HL-60 (cell line): Measurements from ENCODE around the gene COL5A2.

Source experiments
- DNase-seq, 2 experiments: peaks; one replicate each; pipeline ENCODE4 v3.0.0-alpha.2; 2010 to 2020; ENCODE audit warnings: low read depth in 1 of 2, low spot score in 1 of 2
- H3K27ac ChIP-seq: fragments of 250-450 bp; sonication (Bioruptor Pico); replicated peaks from 2 replicates; pipeline ENCODE4 v1.5.1; 2020; ENCODE audit warnings: mild to moderate bottlenecking, moderate library complexity
- H3K27me3 ChIP-seq: fragments of 250-450 bp; sonication (Bioruptor Pico); 2 replicates; pipeline ENCODE4 v1.5.1; 2021; ENCODE audit warnings: mild to moderate bottlenecking, moderate library complexity; ENCODE audit not compliant: insufficient read depth, poor library complexity, severe bottlenecking
- H3K4me3 ChIP-seq: replicated peaks from 2 replicates; pipeline ENCODE4 v1.5.1; 2011; ENCODE audit warnings: mild to moderate bottlenecking, control low read depth, low read length; ENCODE audit not compliant: insufficient read depth
- CTCF ChIP-seq: IDR thresholded peaks from one replicate; pipeline ENCODE4 v1.5.1; 2011; ENCODE audit warnings: low read length, control low read depth, inconsistent platforms; ENCODE audit not compliant: insufficient read depth
- GABPA ChIP-seq: IDR thresholded peaks from 2 replicates; pipeline ENCODE4 v1.6.1; 2012; ENCODE audit warnings: low read depth
- POLR2AphosphoS5 ChIP-seq: IDR thresholded peaks from 2 replicates; pipeline ENCODE4 v1.6.1; 2012; ENCODE audit warnings: low read depth
- SPI1 ChIP-seq: IDR thresholded peaks from 2 replicates; pipeline ENCODE4 v1.6.1; 2012; ENCODE audit warnings: low read depth, mild to moderate bottlenecking, borderline replicate concordance
- TF ChIP-seq, protein P1 (sequence below): IDR thresholded peaks from 2 replicates; pipeline ENCODE4 v1.6.1; 2012; ENCODE audit warnings: low read depth; ENCODE audit not compliant: insufficient replicate concordance

COL5A2 gene

DNA sequence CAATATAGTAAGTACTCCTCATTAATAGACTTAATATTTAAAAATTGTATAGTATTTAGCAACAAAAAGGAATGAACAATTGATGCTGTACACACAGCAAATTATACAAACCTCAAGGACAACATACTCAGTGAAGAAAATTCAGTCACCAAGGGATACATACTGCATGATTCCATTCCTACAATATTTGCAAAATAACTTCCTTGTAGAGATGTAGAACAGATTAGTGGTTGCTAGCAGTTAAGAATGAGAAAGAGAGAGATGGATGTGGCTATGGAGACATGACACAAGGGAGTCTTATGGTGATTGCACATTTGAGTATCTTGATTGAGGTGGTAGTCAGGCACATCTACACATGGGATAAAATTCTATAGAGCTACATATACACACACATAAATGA is 179.3 kb downstream of the COL5A2 start:
- no peak for TF ChIP-seq GABPA
- no peak for TF ChIP-seq SPI1
- TF ChIP-seq POLR2AphosphoS5: no peak
- TF ChIP-seq CTCF: no peak
- TF ChIP-seq, protein P1, sequence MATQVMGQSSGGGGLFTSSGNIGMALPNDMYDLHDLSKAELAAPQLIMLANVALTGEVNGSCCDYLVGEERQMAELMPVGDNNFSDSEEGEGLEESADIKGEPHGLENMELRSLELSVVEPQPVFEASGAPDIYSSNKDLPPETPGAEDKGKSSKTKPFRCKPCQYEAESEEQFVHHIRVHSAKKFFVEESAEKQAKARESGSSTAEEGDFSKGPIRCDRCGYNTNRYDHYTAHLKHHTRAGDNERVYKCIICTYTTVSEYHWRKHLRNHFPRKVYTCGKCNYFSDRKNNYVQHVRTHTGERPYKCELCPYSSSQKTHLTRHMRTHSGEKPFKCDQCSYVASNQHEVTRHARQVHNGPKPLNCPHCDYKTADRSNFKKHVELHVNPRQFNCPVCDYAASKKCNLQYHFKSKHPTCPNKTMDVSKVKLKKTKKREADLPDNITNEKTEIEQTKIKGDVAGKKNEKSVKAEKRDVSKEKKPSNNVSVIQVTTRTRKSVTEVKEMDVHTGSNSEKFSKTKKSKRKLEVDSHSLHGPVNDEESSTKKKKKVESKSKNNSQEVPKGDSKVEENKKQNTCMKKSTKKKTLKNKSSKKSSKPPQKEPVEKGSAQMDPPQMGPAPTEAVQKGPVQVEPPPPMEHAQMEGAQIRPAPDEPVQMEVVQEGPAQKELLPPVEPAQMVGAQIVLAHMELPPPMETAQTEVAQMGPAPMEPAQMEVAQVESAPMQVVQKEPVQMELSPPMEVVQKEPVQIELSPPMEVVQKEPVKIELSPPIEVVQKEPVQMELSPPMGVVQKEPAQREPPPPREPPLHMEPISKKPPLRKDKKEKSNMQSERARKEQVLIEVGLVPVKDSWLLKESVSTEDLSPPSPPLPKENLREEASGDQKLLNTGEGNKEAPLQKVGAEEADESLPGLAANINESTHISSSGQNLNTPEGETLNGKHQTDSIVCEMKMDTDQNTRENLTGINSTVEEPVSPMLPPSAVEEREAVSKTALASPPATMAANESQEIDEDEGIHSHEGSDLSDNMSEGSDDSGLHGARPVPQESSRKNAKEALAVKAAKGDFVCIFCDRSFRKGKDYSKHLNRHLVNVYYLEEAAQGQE: no peak
- H3K4me3 ChIP-seq: no peak overlapping the region

GRCh38 chr2:188997263-188997662 is 182.3 kb downstream of the COL5A2 start:
- no peak for DNase-seq
- Histone ChIP-seq H3K4me3 (no peak overlapping the region), H3K27me3 (no peaks in the 10 kb centered on the region), H3K27ac (no peak overlapping the region)
- no peak for TF ChIP-seq GABPA
- no peak for TF ChIP-seq CTCF
- no peak for TF ChIP-seq POLR2AphosphoS5
- TF ChIP-seq SPI1: no peak
- TF ChIP-seq, protein P1: no peak

More for the DNA sequence above, 179.3 kb downstream of the COL5A2 start:
- Histone ChIP-seq H3K27ac (no peak overlapping the region), H3K27me3 (no peaks in the 10 kb centered on the region)
- DNase-seq: no peak

- TF ChIP-seq, protein P1: no peak
- no peak for TF ChIP-seq POLR2AphosphoS5
- TF ChIP-seq SPI1: no peak
- TF ChIP-seq CTCF: no peak
- TF ChIP-seq GABPA: no peak
- no peak for DNase-seq
These were observed 186.3 kb downstream of the COL5A2 start for GRCh38 chr2:188993247-188993646.

More at GRCh38 chr2:188993247-188993646, 186.3 kb downstream of the COL5A2 start:
- Histone ChIP-seq H3K27ac (no peak overlapping the region), H3K27me3 (no peaks in the 10 kb centered on the region), H3K4me3 (no peak overlapping the region)
